ENCODE data around the gene ZNF689.

The ZNF689 gene

GRCh38 chr16:30566531-30566930, 43.7 kb downstream of the ZNF689 start:
- DNase-seq (ENCODE audit: low read depth in 2 of 2, low spot score in 1 of 2) = no peak

- no peak for DNase-seq (ENCODE audit: low read depth in 2 of 2, low spot score in 1 of 2)
Observed at GRCh38 chr16:30565984-30566383, 44.2 kb downstream of the ZNF689 start.

DNA sequence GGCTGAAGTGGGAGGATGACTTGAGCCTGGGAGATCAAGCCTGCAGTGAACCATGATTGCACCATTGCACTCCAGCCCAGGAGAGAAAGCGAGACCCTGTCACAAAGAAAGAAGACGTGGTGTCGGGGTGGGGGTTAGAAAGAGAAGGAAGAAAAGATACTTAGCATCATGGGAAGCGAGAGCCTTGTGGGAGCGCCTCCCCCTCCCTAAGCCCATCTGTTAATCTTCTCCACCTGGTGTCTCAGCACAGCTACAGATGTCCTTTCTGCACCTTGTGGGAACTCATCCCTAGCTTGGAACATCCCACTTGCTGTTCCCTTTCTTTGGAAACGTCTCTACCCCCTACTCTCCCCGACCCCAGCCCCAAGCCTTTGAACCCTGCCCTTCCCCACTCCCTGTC, 44.7 kb downstream of the ZNF689 start:
- no peak for DNase-seq (ENCODE audit: low read depth in 2 of 2, low spot score in 1 of 2)

- DNase-seq (ENCODE audit: low read depth in 2 of 2, low spot score in 1 of 2) = no peak
Observed at GRCh38 chr16:30562021-30562420, 48.2 kb downstream of the ZNF689 start.

GRCh38 chr16:30561089-30561816, 48.9 kb downstream of the ZNF689 start:
- DNase-seq (ENCODE audit: low read depth in 2 of 2, low spot score in 1 of 2) = no peak

DNA sequence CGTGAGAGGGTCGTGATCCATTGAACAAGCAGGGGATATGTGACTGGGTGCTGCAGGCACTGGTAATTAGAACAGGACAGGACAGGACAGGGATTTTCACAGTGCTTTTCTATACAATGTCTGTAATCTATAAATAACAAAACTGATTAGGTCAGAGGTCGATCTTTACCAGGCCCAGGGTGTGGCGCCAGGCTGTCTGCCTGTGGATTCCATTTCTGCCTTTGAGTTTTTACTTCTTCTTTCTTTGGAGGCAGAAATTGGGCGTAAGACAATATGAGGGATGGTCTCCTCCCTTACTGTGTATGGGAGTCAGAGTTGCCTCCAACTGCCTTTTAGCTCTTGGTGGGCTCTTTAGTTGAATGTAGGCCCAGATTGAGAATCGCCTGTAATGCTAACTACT, 50.5 kb downstream of the ZNF689 start:
- no peak for DNase-seq (ENCODE audit: low read depth in 2 of 2, low spot score in 1 of 2)

GRCh38 chr16:30558789-30559377, 51.3 kb downstream of the ZNF689 start:
- no peak for DNase-seq (ENCODE audit: low read depth in 2 of 2, low spot score in 1 of 2)

DNA sequence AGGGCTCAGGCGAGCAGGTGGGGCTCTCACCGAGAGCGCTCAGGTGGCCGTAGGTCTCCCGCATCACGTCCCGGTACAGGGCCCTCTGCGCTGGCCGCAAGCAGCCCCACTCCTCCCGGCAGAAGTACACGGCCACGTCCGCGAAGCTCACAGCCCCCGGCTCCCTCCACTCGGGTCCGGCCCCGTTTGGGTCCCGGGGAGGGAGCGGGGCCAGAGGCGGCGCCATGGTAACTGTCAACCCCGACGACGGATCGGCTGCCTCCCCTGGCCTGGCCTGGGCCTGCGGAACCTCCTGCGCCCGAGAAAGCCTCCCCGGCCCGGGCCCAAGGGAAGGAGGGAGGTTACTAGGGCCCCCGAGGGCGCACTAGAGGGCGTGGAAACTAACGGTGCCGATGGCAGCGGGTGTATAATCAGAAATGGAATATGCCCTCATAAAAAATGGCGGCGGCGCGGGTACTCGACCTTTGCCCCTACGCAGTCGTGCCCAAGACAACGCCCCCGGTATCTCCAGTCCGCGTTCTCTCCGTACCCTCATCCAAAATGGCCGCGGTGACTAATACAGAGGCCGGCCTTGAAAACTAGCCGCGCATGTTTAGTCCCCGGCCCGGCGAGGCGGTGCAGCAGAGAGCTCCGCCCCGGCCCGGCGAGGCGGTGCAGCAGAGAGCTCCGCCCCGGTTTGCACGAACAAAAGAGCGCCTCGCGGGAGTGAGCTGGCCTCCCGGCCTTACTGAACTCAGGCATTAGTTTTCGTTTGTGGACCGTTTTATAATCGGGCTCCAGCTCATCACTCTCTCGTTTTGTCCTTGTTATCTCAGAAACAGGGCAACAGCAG, 52.0 kb downstream of the ZNF689 start, which contains the start of gene ZNF764:
ZNF764 (minus strand) TSS at position 418 of the 832 bp plus-strand sequence; CDS start at position 226, 192 bp downstream.
- DNase-seq (ENCODE audit: low read depth in 2 of 2, low spot score in 1 of 2) = peak; percentile 86 to 94

- no peak for DNase-seq (ENCODE audit: low read depth in 2 of 2, low spot score in 1 of 2)
Observed at GRCh38 chr16:30557707-30557956, 52.6 kb downstream of the ZNF689 start.

DNA sequence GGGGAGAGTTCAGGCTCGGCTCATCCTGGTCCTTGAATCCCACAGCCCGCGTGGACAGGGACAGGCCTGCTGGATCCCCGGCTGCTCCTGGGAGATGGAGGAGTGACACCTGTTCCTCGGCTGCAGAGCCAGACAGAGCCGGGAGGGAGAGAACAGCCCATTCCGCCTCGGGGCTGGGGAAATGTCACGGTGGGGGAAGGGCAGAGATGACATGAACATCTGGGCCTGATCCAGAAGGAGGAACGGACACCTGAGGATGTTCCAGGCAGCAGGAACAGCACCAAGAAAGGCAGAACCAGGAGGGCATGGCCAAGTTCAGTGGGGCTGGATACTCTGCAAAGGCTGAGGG, 54.1 kb downstream of the ZNF689 start:
- no peak for DNase-seq (ENCODE audit: low read depth in 2 of 2, low spot score in 1 of 2)

DNA sequence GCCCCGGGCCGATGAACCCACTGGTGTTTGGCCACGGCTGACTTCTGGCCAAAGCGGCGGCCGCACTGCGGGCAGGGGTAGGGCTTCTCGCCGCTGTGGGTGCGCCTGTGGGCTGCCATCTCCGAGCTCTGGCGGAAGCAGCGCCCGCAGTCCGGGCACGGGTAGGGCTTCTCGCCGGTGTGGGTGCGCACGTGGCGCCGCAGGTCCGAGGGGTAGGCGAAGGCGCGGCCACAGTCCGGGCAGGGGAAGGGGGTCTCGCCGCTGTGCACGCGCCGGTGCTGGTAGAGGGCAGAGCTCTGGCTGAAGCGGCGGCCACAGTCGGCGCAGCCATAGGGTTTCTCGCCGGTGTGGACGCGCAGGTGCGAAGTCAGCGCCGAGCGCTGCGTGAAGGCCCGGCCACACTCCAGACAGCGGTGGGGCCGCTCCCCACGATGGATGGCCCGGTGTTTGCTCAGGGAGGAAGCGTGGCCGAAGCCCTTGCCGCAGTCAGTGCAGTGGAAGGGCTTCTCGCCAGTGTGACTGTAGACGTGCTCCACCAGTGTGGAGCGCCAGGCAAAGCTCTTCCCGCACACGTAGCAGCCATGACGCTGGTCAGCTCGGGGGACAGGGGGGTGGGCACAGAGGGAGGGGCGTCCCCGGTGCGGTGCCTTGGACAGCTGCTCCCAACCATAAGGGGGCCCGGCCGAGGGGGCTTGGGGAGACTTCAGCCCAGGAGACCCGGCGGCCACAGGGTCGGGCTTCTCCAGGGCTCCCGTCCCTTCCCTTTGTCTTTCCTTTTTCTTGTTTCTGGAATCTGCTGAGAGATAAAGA, 54.7 kb downstream of the ZNF689 start:
- no peak for DNase-seq (ENCODE audit: low read depth in 2 of 2, low spot score in 1 of 2)

- no peak for DNase-seq (ENCODE audit: low read depth in 2 of 2, low spot score in 1 of 2)
Observed at GRCh38 chr16:30554557-30555314, 55.5 kb downstream of the ZNF689 start.

DNA sequence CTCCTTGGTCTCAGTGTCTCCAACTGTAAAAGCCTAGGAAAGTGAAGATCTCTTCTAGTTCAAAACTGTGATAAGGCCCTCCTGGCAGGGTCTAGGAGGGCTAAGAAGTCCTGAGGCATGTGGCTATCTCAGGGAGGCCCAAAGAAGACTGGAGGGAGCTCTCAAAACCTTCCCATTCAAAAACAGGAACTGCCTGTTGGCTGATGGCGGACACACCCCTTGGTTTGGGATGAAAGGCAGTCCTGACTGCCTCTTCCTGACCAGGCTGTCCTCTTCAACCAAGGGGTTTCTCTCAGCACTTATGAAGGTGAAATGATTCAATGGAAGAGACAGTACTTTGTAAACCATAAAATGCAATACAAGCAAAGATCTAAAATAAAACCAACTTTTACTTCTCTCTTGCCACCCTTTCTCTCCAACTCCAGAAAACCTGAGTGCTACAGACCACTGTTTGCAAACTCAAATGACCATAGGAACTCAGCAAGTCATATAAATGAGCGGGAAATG, 56.7 kb downstream of the ZNF689 start:
- DNase-seq (ENCODE audit: low read depth in 2 of 2, low spot score in 1 of 2) = no peak

GRCh38 chr16:30552956-30553355, 57.2 kb downstream of the ZNF689 start:
- no peak for DNase-seq (ENCODE audit: low read depth in 2 of 2, low spot score in 1 of 2)
